T-helper 2 cell treated with Interferon-gamma antibody and Interleukin-4, amounts not matched to agents 5 μg/mL and 100 μg/mL, for 36 hours (primary cell): ENCODE measurements around the gene STXBP3.
A peak's percentile ranks its signal among the peaks of the same experiment; 100 is the strongest.

Experiments used
- DNase-seq: peaks from one replicate; pipeline ENCODE4 v3.0.0; 2021; ENCODE audit warnings: low spot score
- H3K27ac Mint-ChIP-seq: one replicate; pipeline ENCODE4 v1.8.0; 2021; ENCODE audit warnings: mild to moderate bottlenecking, mixed read lengths
- H3K27me3 Mint-ChIP-seq: one replicate; pipeline ENCODE4 v1.8.0; 2021; ENCODE audit warnings: low read depth, mixed read lengths
- H3K36me3 Mint-ChIP-seq: one replicate; pipeline ENCODE4 v1.8.0; 2021; ENCODE audit warnings: low read depth, mixed read lengths
- H3K4me1 Mint-ChIP-seq: one replicate; pipeline ENCODE4 v1.8.0; 2021; ENCODE audit warnings: low read depth, mixed read lengths
- H3K4me3 Mint-ChIP-seq: one replicate; pipeline ENCODE4 v1.8.0; 2022; ENCODE audit warnings: mild to moderate bottlenecking, moderate library complexity, mixed read lengths
- H3K9me3 Mint-ChIP-seq: one replicate; pipeline ENCODE4 v1.8.0; 2021; ENCODE audit warnings: mixed read lengths

The STXBP3 gene

DNA sequence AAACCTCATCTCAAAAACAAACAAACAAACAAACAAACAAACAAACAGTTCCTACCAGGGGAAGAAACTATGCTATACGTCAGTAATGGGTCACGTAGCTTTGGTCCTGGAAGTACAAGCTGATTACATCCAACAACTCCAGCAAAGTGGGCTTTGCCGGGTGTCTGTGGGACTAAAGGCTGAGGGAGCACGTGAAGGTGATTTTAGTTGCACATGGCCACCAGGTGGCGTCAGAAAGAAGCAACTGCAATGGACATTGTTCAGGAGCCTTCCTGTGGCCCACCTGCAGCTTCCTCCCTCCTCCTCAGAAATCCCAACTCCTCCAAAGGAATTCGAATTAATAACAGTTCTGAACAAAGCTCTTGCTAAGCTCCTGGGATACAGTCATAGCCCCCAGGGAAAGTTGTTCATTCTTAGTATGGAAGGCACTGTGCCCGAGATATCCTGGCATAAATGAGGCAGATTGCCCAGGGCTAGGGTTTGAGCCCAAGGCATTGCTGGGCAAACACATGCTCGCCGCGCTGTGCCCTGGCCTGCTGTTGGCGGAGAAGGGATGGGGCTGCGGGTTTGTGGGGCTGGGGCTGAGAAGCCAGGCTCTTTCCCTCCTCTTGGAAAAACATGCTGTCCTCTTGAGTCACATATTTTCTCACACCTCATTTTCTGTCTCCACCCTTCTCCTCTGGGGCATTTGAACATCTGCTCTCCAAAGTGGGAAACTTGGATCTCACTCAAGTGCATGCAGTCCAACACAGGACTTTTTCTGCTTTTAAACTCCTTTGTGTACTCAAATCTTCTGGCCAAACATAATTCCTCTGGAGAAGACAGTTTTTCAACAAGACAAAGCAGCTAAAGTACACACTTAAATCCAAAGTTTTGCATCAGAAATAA lies 81.8 kb downstream of the STXBP3 start:
- peaks cover 6% of the 10 kb centered on the region for H3K27me3 Mint-ChIP-seq
- DNase-seq, result peak; percentile 56
- H3K4me3 Mint-ChIP-seq, result no peak overlapping the region
- no peaks in the 10 kb centered on the region for H3K9me3 Mint-ChIP-seq
- no peaks in the 10 kb centered on the region for H3K36me3 Mint-ChIP-seq
- H3K4me1 Mint-ChIP-seq, result peaks cover 11% of the 10 kb centered on the region
- no peak overlapping the region for H3K27ac Mint-ChIP-seq

DNA sequence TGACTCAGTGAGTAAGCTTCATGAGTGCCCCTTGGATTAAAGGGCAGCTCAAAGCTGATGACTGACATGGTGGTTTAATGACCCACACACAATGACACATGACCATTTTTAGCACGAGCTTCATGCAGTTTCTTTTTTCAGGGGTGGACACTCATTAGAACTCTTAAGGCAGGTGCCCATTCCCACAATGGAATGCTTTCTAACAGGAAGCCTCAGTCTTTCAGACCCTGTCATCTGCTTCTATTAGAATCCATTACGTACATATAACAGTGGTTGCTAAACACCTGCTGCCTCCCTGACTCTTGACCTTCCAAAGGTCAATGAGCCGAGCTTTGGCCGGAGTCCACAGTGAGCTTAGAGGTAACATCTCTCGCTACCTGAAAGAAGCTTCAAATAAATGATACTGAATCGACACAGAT lies 83.0 kb downstream of the STXBP3 start:
- Mint-ChIP-seq H3K9me3 (no peaks in the 10 kb centered on the region), H3K4me3 (no peak overlapping the region), H3K36me3 (no peaks in the 10 kb centered on the region), H3K27me3 (peaks cover 6% of the 10 kb centered on the region), H3K27ac (no peak overlapping the region), H3K4me1 (peaks cover 11% of the 10 kb centered on the region)
- DNase-seq, result no peak

DNA sequence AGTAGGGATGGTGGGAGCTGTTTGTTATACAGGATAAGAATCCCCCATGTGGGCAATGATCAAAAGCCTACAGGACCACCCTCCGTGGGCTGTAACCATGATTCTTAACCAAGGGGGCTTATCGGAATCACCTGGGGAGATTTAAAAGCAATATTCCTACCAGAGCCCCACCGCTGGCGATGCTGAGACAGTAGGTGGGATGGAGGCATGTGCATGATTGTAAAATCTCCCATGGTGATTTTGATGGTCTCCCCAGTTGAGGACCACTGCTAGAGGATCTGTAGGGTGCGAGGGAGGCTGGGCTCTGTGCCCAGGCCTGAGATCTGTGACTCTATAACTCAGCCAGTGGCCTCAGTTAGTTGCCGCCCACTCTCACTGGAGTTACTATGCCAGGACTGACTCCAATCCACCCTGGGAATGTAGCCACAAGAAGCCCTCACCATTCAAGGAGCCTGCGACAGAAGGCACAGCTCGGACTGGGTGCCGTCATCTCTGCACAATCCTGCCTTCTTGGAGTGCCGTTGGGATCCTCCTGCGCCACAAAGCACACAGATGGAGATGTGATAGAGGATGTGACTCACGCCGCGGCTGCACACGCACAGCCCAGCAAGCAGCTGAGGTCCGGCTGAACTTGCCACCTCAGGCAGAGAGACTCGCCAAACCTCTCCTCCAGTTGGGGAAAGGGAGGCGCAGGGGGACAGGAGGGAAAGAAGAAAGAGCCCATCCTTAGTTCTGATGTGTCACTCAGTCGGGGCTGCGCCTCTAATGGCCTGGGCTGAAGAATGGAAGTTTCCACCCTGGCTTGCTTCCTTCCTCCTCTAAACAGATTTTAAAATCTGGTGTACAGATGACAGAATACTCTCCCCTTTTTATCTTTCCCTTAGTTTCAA lies 83.9 kb downstream of the STXBP3 start:
- Mint-ChIP-seq H3K27me3 (peaks cover 4% of the 10 kb centered on the region), H3K4me3 (no peak overlapping the region), H3K36me3 (no peaks in the 10 kb centered on the region), H3K27ac (no peak overlapping the region), H3K4me1 (peaks cover 11% of the 10 kb centered on the region), H3K9me3 (no peaks in the 10 kb centered on the region)
- no peak for DNase-seq

DNA sequence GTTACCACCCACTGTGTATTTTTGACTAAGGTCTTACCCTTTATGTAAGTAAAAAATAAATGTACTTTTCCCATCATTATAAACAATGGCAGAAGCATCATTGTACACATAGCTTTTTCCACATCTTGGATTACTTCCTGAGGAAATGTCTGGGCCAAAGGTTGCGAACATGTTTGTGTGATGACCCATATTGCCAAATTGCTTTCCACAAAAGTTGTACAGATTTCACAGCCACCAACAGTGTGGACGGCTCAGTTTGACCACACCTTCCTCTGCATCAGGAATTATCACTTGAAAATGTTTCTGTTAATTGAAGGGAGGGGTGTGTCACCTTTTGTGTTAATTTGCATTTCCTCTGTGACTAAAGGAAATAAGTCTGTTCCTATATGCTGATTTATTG lies 84.8 kb downstream of the STXBP3 start:
- Mint-ChIP-seq H3K27me3 (peaks cover 8% of the 10 kb centered on the region), H3K9me3 (no peaks in the 10 kb centered on the region), H3K27ac (no peak overlapping the region), H3K4me3 (no peak overlapping the region), H3K36me3 (no peaks in the 10 kb centered on the region), H3K4me1 (peaks cover 11% of the 10 kb centered on the region)
- DNase-seq, result no peak

DNA sequence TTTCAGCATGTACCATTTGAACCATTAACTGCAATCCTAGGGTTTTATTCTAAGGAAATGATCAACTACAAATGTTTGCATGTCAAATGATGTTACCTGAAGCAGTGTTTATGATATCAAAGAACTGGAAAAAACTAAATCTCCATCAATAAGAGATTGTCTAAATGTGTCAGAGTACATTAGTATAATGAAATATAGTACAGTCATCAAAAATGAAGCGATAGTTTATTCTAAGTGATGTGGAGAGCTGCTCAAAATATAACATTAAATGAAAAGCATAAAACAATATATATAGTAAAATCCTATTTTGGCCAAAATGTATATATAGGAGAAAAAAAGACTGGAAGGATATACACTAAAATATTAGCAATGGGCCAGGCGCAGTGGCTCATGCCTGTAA lies 86.5 kb downstream of the STXBP3 start:
- DNase-seq, result no peak
- Mint-ChIP-seq H3K27me3 (peaks cover 19% of the 10 kb centered on the region), H3K9me3 (no peaks in the 10 kb centered on the region), H3K4me3 (no peak overlapping the region), H3K4me1 (peaks cover 9% of the 10 kb centered on the region), H3K36me3 (no peaks in the 10 kb centered on the region), H3K27ac (no peak overlapping the region)

DNA sequence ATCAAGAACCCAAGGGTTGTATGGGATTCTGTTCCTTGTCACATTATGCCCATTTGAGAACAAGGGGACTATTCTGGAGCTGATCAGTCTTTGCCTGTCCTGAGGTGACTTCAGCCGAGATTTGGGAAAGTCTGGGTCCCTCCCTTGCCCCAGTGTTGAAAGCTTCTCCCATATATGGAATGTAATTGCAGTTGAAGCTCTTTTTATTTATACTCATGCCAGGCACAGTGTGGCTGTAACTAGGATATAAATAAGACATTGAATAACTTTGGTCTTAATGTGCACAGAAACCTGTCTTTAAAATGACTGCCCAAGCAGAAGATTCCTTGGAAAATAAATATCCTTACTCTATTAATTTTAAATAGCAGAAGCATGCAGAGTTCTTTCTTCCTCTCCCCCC lies 95.2 kb downstream of the STXBP3 start:
- DNase-seq, result no peak
- no peak overlapping the region for H3K4me3 Mint-ChIP-seq

DNA sequence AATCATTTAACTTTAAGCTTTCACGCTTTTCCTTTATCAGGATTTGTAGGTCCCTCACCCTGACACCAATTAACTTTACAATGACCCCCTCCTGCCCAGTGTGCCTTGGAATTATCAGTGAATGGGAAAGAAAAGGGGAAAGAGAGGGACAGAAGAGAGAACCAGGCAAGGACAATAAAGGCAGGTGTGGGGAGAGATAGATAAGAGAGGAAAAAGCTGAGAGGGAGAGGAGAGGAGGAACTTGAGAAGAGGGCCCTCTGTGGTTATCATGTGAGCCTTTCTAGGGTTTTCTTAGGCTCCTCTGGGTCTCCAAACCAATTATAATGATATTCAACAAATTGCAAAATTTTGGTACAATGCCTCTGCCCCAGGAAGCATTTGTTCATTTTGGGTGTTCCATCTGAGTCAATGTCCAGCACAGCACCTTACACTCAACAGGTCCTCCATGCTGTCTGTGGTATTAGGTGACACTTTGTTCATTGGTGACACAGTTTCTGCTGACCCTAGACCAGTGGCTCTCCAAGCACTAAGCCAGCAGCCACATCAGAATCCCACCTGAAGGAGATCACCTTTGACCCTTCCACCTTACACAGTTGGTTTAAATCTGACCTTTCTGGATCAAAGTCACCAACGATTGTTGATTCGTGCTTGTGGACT lies 96.2 kb downstream of the STXBP3 start:
- Mint-ChIP-seq H3K36me3 (no peaks in the 10 kb centered on the region), H3K4me3 (no peak overlapping the region), H3K27me3 (peaks cover 39% of the 10 kb centered on the region), H3K9me3 (no peaks in the 10 kb centered on the region), H3K27ac (no peak overlapping the region), H3K4me1 (peaks cover 2% of the 10 kb centered on the region)
- DNase-seq, result no peak

More for the DNA sequence above, 95.2 kb downstream of the STXBP3 start:
- Mint-ChIP-seq H3K4me1 (peaks cover 2% of the 10 kb centered on the region), H3K27me3 (peaks cover 39% of the 10 kb centered on the region), H3K27ac (no peak overlapping the region), H3K9me3 (no peaks in the 10 kb centered on the region), H3K36me3 (no peaks in the 10 kb centered on the region)

DNA sequence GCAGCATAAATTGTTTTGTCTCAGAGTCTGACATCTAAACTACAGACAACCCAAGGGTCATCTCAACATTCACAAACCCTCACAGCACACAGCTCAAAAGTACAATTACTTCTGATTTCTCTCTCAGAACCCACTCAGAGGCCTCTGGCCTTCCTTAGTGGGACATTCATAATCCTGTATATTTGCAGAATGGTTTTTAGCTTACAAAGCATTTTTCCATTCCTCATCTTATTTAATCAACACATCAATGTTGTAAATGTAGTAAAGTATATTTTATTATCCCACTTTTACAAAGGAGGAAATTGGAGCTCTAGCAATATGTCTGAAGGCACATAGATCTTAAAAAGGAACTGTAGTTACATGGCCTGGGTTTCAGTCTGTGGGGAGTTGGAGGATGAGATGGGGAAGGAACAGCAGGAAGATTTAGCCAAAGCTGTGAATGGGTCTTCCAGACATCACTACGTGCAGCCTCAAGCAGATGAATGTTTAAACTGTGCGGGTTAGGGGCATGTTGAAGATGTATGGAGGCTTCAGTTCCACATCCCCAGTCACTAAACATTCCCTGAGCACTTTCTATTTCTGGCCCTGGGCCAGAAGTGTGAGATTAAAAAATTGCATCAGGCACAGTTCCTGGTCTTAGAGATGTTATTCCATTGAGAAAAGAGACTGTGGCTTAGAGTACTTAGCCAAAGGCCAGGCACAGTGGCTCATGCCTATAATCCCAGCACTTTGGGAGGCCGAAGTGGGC lies 97.1 kb downstream of the STXBP3 start:
- no peaks in the 10 kb centered on the region for H3K9me3 Mint-ChIP-seq
- H3K27me3 Mint-ChIP-seq, result peaks cover 37% of the 10 kb centered on the region
- H3K4me1 Mint-ChIP-seq, result peaks cover 2% of the 10 kb centered on the region
- H3K27ac Mint-ChIP-seq, result no peak overlapping the region
- DNase-seq, result no peak
- H3K36me3 Mint-ChIP-seq, result no peaks in the 10 kb centered on the region
- no peak overlapping the region for H3K4me3 Mint-ChIP-seq

DNA sequence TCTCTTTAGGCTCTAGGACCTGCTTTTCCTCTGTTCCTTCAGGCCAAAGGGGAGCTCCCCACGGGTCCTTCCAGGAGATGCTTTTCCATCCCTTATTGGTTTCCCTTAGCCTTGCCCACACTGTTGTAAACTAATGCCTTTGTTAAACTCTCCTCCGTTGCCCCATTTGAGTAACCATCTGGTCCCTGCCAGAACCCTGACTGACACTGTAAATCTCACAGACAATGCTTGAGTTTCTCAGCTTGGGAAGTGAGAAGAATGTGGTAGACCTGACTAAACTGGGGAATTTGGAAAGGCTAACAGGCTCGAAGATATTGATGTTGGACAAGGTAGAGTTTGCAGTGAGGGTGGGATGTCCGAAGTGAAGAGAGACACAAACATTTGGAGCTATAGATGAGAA lies 99.0 kb downstream of the STXBP3 start:
- H3K27me3 Mint-ChIP-seq, result peaks cover 35% of the 10 kb centered on the region
- H3K9me3 Mint-ChIP-seq, result no peaks in the 10 kb centered on the region
- H3K36me3 Mint-ChIP-seq, result no peaks in the 10 kb centered on the region
- H3K27ac Mint-ChIP-seq, result no peak overlapping the region
- peaks cover 2% of the 10 kb centered on the region for H3K4me1 Mint-ChIP-seq
- no peak overlapping the region for H3K4me3 Mint-ChIP-seq
- DNase-seq, result no peak

DNA sequence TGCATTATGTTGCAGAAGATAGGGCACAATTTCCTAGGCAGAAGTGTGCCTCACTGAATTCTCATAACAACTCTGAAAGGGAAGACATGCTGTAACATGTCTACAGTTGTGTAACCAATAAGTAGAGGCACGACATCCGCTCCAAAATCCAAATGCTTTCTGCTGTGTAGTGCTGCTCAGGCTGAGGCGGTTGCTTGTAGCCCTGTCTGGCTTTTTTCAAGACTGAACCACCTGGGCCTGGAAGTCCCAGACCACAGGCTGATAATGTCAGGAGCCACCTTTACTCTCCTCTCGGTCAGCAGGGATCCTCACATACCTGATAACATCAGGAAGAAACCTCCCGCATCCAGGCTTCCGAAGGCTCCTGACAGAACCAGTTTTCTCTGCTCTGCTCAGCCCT lies 99.5 kb downstream of the STXBP3 start:
- peaks cover 4% of the 10 kb centered on the region for H3K4me1 Mint-ChIP-seq
- H3K4me3 Mint-ChIP-seq, result no peak overlapping the region
- H3K27me3 Mint-ChIP-seq, result peaks cover 35% of the 10 kb centered on the region
- H3K36me3 Mint-ChIP-seq, result no peaks in the 10 kb centered on the region
- no peak overlapping the region for H3K27ac Mint-ChIP-seq
- DNase-seq, result no peak
- no peaks in the 10 kb centered on the region for H3K9me3 Mint-ChIP-seq

DNA sequence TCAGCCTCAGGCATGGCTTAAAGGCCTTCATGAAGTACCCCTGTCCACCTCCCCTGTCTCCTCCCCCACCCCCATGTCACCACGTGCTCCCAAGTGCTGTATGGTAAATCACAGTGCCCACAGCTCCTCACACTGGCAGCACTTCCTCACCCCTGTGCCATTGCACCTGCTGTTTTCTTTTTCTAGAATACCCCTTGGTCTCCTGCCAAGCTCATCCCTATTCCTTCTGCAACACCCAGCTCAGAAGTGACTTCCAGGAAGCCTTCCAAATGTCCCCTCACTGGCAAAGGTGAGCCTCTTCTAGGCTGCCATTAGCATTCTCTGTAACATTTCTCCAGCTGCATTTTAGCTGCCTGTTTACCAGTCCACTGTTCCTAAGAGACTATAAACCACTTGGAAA lies 101.0 kb downstream of the STXBP3 start:
- Mint-ChIP-seq H3K27me3 (peaks cover 27% of the 10 kb centered on the region), H3K4me3 (no peak overlapping the region), H3K4me1 (peaks cover 16% of the 10 kb centered on the region), H3K36me3 (no peaks in the 10 kb centered on the region), H3K27ac (no peak overlapping the region), H3K9me3 (no peaks in the 10 kb centered on the region)
- no peak for DNase-seq

DNA sequence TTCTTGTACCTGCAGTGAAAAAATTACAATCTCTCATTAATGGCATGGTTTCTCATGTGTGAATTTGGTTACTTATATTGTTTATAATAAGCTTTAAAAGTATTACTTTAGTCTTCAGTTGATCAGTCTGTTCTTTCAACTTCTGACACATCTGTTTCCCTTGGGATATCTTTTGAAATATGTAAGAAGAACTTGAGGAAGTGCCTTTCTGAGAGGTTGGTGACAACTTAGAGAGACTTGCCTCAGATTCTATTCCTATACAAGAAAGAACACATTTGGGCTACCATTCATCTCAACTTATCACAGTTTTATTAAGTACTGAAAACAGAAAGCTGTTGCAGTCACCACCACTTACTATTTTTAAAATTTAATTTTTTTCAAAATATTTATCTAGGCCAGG lies 102.3 kb downstream of the STXBP3 start:
- H3K4me3 Mint-ChIP-seq, result no peak overlapping the region
- H3K27ac Mint-ChIP-seq, result no peak overlapping the region
- H3K4me1 Mint-ChIP-seq, result peaks cover 20% of the 10 kb centered on the region
- no peak for DNase-seq
- no peaks in the 10 kb centered on the region for H3K36me3 Mint-ChIP-seq
- no peaks in the 10 kb centered on the region for H3K9me3 Mint-ChIP-seq
- peaks cover 23% of the 10 kb centered on the region for H3K27me3 Mint-ChIP-seq

DNA sequence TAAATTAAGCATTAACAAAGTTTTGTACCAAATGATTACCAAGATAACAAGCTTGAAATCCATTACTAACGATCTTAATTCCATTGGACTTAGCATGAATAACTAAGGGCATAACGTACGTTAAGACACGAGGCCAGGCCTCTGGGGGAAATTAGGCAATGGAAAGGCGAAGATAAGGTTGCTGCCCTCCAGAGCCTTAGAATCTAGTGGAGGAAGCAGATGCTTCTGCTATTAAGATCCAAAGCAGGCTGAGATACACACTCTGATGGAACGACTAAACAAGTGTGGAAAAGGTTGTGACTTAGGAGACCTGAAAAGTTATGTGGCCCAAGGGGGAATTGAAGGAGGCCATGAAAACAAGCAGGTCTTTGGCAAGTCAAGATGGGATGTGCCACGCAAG lies 104.5 kb downstream of the STXBP3 start:
- Mint-ChIP-seq H3K27ac (no peak overlapping the region), H3K4me1 (peaks cover 25% of the 10 kb centered on the region), H3K4me3 (no peak overlapping the region), H3K27me3 (peaks cover 33% of the 10 kb centered on the region), H3K36me3 (no peaks in the 10 kb centered on the region), H3K9me3 (no peaks in the 10 kb centered on the region)
- no peak for DNase-seq
